Esophagus squamous epithelium (tissue), 4 donors: ENCODE data around the gene SRRM2.

ENCODE experiments used
- POLR2A ChIP-seq, 4 donors: fragments of 450-650 bp; IDR thresholded peaks; one replicate each; pipeline ENCODE4 v1.6.1; 2017; ENCODE audit warnings: antibody characterized with exemption in 4 of 4, mild to moderate bottlenecking in 4 of 4, moderate library complexity in 3 of 4
- TF ChIP-seq, protein P1 (sequence below), 6 experiments: fragments of 450-650 bp in 4 of 6; fragments of 200-600 bp in 2 of 6; sonication (generic) in 2 of 6; IDR thresholded peaks; one replicate each; pipeline ENCODE4 v1.5.1; 2016 to 2019; ENCODE audit warnings: antibody characterized with exemption in 6 of 6, mild to moderate bottlenecking in 4 of 6, moderate library complexity in 4 of 6

DNA sequence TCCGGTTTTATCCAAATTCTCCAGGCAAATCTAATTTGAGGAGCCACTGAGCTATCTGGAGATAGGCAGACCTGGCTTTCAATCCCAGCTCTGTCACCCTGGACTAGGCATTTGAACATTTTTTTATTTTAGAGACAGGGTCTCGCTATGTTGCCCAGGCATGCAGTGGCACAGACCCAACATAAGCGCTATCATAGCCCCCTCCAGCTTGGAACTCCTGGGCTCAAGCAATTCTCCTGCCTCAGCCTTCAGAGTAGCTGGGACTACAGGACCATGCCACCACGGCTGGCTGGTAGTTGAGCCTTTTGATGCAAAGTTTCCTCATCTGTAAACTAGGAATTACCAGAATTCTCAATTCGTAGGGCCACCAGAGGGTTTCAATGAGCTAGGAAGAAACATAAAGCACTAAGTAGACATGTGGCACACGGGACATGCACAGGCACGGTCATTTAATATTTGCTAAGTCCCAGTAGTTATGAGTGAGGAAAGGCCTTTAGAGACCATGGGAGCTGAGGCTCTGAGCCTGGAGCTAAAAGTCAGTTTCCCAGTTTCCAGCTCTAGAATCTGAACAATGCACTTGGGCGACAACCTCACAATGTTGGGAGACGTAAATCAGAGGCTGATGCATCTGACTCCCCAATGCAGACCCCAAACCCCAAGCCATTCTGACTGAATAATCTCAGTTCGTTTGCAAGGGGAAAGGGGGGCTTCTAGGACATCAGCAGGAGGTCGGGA, 23.5 kb downstream of the SRRM2 start:
- TF ChIP-seq, protein P1, sequence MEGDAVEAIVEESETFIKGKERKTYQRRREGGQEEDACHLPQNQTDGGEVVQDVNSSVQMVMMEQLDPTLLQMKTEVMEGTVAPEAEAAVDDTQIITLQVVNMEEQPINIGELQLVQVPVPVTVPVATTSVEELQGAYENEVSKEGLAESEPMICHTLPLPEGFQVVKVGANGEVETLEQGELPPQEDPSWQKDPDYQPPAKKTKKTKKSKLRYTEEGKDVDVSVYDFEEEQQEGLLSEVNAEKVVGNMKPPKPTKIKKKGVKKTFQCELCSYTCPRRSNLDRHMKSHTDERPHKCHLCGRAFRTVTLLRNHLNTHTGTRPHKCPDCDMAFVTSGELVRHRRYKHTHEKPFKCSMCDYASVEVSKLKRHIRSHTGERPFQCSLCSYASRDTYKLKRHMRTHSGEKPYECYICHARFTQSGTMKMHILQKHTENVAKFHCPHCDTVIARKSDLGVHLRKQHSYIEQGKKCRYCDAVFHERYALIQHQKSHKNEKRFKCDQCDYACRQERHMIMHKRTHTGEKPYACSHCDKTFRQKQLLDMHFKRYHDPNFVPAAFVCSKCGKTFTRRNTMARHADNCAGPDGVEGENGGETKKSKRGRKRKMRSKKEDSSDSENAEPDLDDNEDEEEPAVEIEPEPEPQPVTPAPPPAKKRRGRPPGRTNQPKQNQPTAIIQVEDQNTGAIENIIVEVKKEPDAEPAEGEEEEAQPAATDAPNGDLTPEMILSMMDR (IDR thresholded peaks at IDR 0.05), result no peak
- TF ChIP-seq POLR2A (IDR thresholded peaks at IDR 0.05), result no peak
